ENCODE measurements around the gene FCHSD1. TPM values are rescaled to one million over a fixed set of nuclear protein-coding genes. Genes with fewer than 3 reads are reported as not detected.

FCHSD1 gene
- total RNA-seq, 2 donors from 2014 or later, result 5.1 to 6.4 TPM

- no peak for TF ChIP-seq CTCF (IDR thresholded peaks at IDR 0.05)
- DNase-seq (ENCODE audit: low spot score), result no peak
- H3K9me3 ChIP-seq, result no peaks in the 10 kb centered on the region
- no peak overlapping the region for H3K27ac ChIP-seq
- H3K4me3 ChIP-seq, result no peak overlapping the region
- H3K27me3 ChIP-seq, result no peaks in the 10 kb centered on the region
- no peaks in the 10 kb centered on the region for H3K4me1 ChIP-seq
- peaks cover 68% of the 10 kb centered on the region for H3K36me3 ChIP-seq
Observed at GRCh38 chr5:141628175-141628788, 22.9 kb downstream of the FCHSD1 start.

- Histone ChIP-seq H3K27me3 (no peaks in the 10 kb centered on the region), H3K36me3 (peaks cover 76% of the 10 kb centered on the region), H3K9me3 (no peaks in the 10 kb centered on the region), H3K4me3 (no peak overlapping the region), H3K27ac (no peak overlapping the region), H3K4me1 (peaks cover 0 to 6% of the 10 kb centered on the region in 2 donors)
- DNase-seq (ENCODE audit: low spot score), result no peak
- TF ChIP-seq CTCF (IDR thresholded peaks at IDR 0.05), result no peak
Observed at GRCh38 chr5:141623611-141624010, 27.6 kb downstream of the FCHSD1 start.

GRCh38 chr5:141623186-141623585 is 28.0 kb downstream of the FCHSD1 start:
- DNase-seq (ENCODE audit: low spot score), result no peak
- H3K4me3 ChIP-seq, result no peak overlapping the region
- peaks cover 72% of the 10 kb centered on the region for H3K36me3 ChIP-seq
- no peak for TF ChIP-seq CTCF (IDR thresholded peaks at IDR 0.05)
- no peaks in the 10 kb centered on the region for H3K27me3 ChIP-seq
- no peaks in the 10 kb centered on the region for H3K9me3 ChIP-seq
- peaks cover 0 to 6% of the 10 kb centered on the region in 2 donors for H3K4me1 ChIP-seq
- no peak overlapping the region for H3K27ac ChIP-seq

- DNase-seq (ENCODE audit: low spot score), result peak; percentile 98
- H3K4me3 ChIP-seq, result peak within 1 kb of the TSS; percentile 87 to 90
- peaks cover 0 to 31% of the 10 kb centered on the region in 2 donors for H3K4me1 ChIP-seq
- TF ChIP-seq CTCF (IDR thresholded peaks at IDR 0.05), result peak; percentile 97 to 100
- H3K9me3 ChIP-seq, result no peaks in the 10 kb centered on the region
- peak within 1 kb of the TSS; percentile 95 to 97 for H3K27ac ChIP-seq
- H3K36me3 ChIP-seq, result peaks cover 37% of the 10 kb centered on the region
- H3K27me3 ChIP-seq, result no peaks in the 10 kb centered on the region
Observed at GRCh38 chr5:141618804-141619554, 32.2 kb downstream of the FCHSD1 start, which contains the start of gene DIAPH1. DIAPH1 (minus strand) TSS chr5:141619000; CDS start chr5:141618914, 86 bp downstream.

GRCh38 chr5:141618030-141618803 is 33.0 kb downstream of the FCHSD1 start:
- H3K27ac ChIP-seq, result peak overlapping the region; percentile 95 to 97
- no peaks in the 10 kb centered on the region for H3K9me3 ChIP-seq
- H3K4me3 ChIP-seq, result peak overlapping the region; percentile 87 to 90
- H3K27me3 ChIP-seq, result no peaks in the 10 kb centered on the region
- peaks cover 0 to 32% of the 10 kb centered on the region in 2 donors for H3K4me1 ChIP-seq
- TF ChIP-seq CTCF (IDR thresholded peaks at IDR 0.05), result no peak
- peaks cover 29% of the 10 kb centered on the region for H3K36me3 ChIP-seq
- DNase-seq (ENCODE audit: low spot score), result no peak
